HCT116 (cell line): Measurements from ENCODE around the gene S100A7. TPM values are rescaled to one million over a fixed set of nuclear protein-coding genes. Genes with fewer than 3 reads are reported as not detected.

Experiments
- ATAC-seq: fragments of 200-7000 bp; cut with Tn5 transposase; 2 replicates; pipeline ENCODE4 v1.9.1; 2020; ENCODE audit warnings: mild to moderate bottlenecking, moderate library complexity
- BruUV-seq: library from RNA; stranded (reverse); fragments of 400-500 nt; replicated peaks from 2 replicates; lab custom pipeline; 2021; lab: Mats Ljungman, UMichigan
- CTCF ChIA-PET: fragments of 300-600 bp; sonication (Branson Sonifier 250); formaldehyde crosslinking; loops from one replicate; lab custom pipeline; 2021; ENCODE audit warnings: antibody characterized with exemption; lab: Charles Lee
- POLR2A ChIA-PET: fragments of 300-600, 350-600 bp; sonication (Branson Sonifier 250); formaldehyde crosslinking; loops from one replicate; lab custom pipeline; 2021; ENCODE audit warnings: antibody characterized with exemption; lab: Charles Lee
- RAD21 ChIA-PET, 2 experiments: fragments of 300-600 bp; sonication (Branson Sonifier 250); formaldehyde crosslinking; loops; one replicate each; lab custom pipeline; 2023; ENCODE audit warnings: low total read pairs in 2 of 2; ENCODE audit not compliant: uncharacterized antibody in 2 of 2, unreplicated experiment in 2 of 2, low non-redundant PET in 1 of 2; lab: Charles Lee
- DNase-seq: peaks from one replicate; pipeline ENCODE4 v3.0.0-alpha.2; 2010; ENCODE audit warnings: low read depth, low spot score
- H2AFZ ChIP-seq: fragments of 200-600 bp; shearing (Covaris generic), sonication (generic); 2 replicates; pipeline ENCODE4 v1.6.1; 2017; ENCODE audit warnings: low read depth, mixed run types, mixed read lengths, antibody characterized with exemption, low read length; ENCODE audit not compliant: poor library complexity, severe bottlenecking
- H3K27ac ChIP-seq: 2 replicates; pipeline ENCODE4 v1.5.1; 2012; ENCODE audit warnings: low read depth, low read length
- H3K27me3 ChIP-seq: fragments of 200-600 bp; sonication (generic); 2 replicates; pipeline ENCODE4 v1.6.1; 2016; ENCODE audit warnings: mixed run types, low read length, mixed read lengths; ENCODE audit not compliant: insufficient read depth
- H3K36me3 ChIP-seq, 2 experiments: fragments of 200-500 bp in 1 of 2; fragments of 200-600 bp in 1 of 2; sonication (Bioruptor generic) in 1 of 2; sonication (generic) in 1 of 2; 2 replicates each; pipeline versions ENCODE4 v1.5.1 to v1.6.1; 2014 to 2016; ENCODE audit warnings: low read length in 2 of 2, inconsistent platforms in 1 of 2, mixed read lengths in 1 of 2, mixed run types in 1 of 2; ENCODE audit not compliant: insufficient read depth in 2 of 2, control insufficient read depth in 1 of 2
- H3K4me1 ChIP-seq, 2 experiments: fragments of 200-600 bp in 1 of 2; sonication (generic) in 1 of 2; 2 replicates each; pipeline versions ENCODE4 v1.5.1 to v1.6.1; 2012 to 2017; ENCODE audit warnings: low read length in 2 of 2, inconsistent platforms in 1 of 2, mild to moderate bottlenecking in 1 of 2, mixed read lengths in 1 of 2, mixed run types in 1 of 2, moderate library complexity in 1 of 2; ENCODE audit not compliant: insufficient read depth in 2 of 2, control insufficient read depth in 1 of 2
- H3K4me2 ChIP-seq: fragments of 200-600 bp; sonication (generic); 2 replicates; pipeline ENCODE4 v1.6.1; 2017; ENCODE audit warnings: mixed run types, low read length, mixed read lengths
- H3K4me3 ChIP-seq, 2 experiments: fragments of 200-600 bp in 1 of 2; sonication (generic) in 1 of 2; replicated peaks in 1 of 2; 2 replicates each; pipeline ENCODE4 v1.5.1; 2011 to 2016; ENCODE audit warnings: low read length in 2 of 2, control low read depth in 1 of 2, low read depth in 1 of 2, mild to moderate bottlenecking in 1 of 2, mixed read lengths in 1 of 2, mixed run types in 1 of 2
- H3K79me2 ChIP-seq: fragments of 200-600 bp; sonication (generic); 2 replicates; pipeline ENCODE4 v1.6.1; 2017; ENCODE audit warnings: mild to moderate bottlenecking, mixed run types, low read length, moderate library complexity, mixed read lengths; ENCODE audit not compliant: insufficient read depth
- H3K9ac ChIP-seq: fragments of 200-600 bp; sonication (generic); 2 replicates; pipeline ENCODE4 v1.6.1; 2016; ENCODE audit warnings: low read length, mixed read lengths
- H3K9me2 ChIP-seq: fragments of 200-600 bp; sonication (generic), shearing (Covaris generic); 2 replicates; pipeline ENCODE4 v1.6.1; 2017; ENCODE audit warnings: mixed run types, mild to moderate bottlenecking, moderate library complexity; ENCODE audit not compliant: insufficient read depth
- H3K9me3 ChIP-seq, 2 experiments: fragments of 200-500 bp in 1 of 2; fragments of 200-600 bp in 1 of 2; sonication (Bioruptor generic) in 1 of 2; sonication (generic) in 1 of 2; 2 replicates each; pipeline ENCODE4 v1.6.1; 2014 to 2017; ENCODE audit warnings: low read length in 2 of 2, mixed read lengths in 2 of 2, inconsistent platforms in 1 of 2, low read depth in 1 of 2, mild to moderate bottlenecking in 1 of 2, mixed run types in 1 of 2, moderate library complexity in 1 of 2; ENCODE audit not compliant: control insufficient read depth in 1 of 2, insufficient read depth in 1 of 2
- H4K20me1 ChIP-seq: fragments of 200-600 bp; sonication (generic), shearing (Covaris generic); 2 replicates; pipeline ENCODE4 v1.6.1; 2017; ENCODE audit warnings: mixed run types, mild to moderate bottlenecking, moderate library complexity; ENCODE audit not compliant: insufficient read depth
- CBX3 ChIP-seq: IDR thresholded peaks from 2 replicates; pipeline ENCODE4 v1.6.1; 2012; ENCODE audit warnings: low read depth
- EGR1 ChIP-seq: IDR thresholded peaks from 2 replicates; pipeline ENCODE4 v1.6.1; 2012; ENCODE audit warnings: low read depth
- EZH2phosphoT487 ChIP-seq: fragments of 200-600 bp; IDR thresholded peaks from 2 replicates; pipeline ENCODE4 v1.6.1; 2018; ENCODE audit warnings: antibody characterized with exemption, borderline replicate concordance
- POLR2AphosphoS5 ChIP-seq: IDR thresholded peaks from 2 replicates; pipeline ENCODE4 v1.6.1; 2011; ENCODE audit warnings: mild to moderate bottlenecking, low read depth, low read length, moderate library complexity
- RAD21 ChIP-seq: IDR thresholded peaks from 2 replicates; pipeline ENCODE4 v1.6.1; 2012; ENCODE audit warnings: low read depth, mild to moderate bottlenecking
- REST ChIP-seq: IDR thresholded peaks from 2 replicates; pipeline ENCODE4 v1.6.1; 2012; ENCODE audit warnings: low read depth
- TCF7L2 ChIP-seq: IDR thresholded peaks from 2 replicates; pipeline ENCODE4 v1.7.0; 2011; ENCODE audit warnings: borderline replicate concordance, inconsistent platforms; ENCODE audit not compliant: insufficient read depth, insufficient read length; ENCODE audit errors: extremely low read depth
- YY1 ChIP-seq: IDR thresholded peaks from 2 replicates; pipeline ENCODE4 v1.6.1; 2011; ENCODE audit warnings: low read length, low read depth, moderate library complexity, mild to moderate bottlenecking; ENCODE audit not compliant: insufficient replicate concordance; ENCODE audit errors: extremely low read depth
- ZFX ChIP-seq: fragments of 450-650 bp; IDR thresholded peaks from 2 replicates; pipeline ENCODE4 v1.6.1; 2017
- intact Hi-C: fragments of 100-400 bp; cut with micrococcal nuclease; formaldehyde crosslinking; loops from 2 replicates; pipeline ENCODE4 v1.10.0; 2022
- total RNA-seq: library from RNA; stranded (reverse); gene quantifications from one replicate; pipeline ENCODE4 v1.2.1, GENCODE V29; 2021; ENCODE audit not compliant: unreplicated experiment

The S100A7 gene
- total RNA-seq, 1 experiment from 2014 or later: not detected

GRCh38 chr1:153431427-153431826 is 29.0 kb downstream of the S100A7 start:
- intact Hi-C loops: no loop called here
- H2AFZ ChIP-seq: no peak overlapping the region
- no peak for ATAC-seq
- H3K4me2 ChIP-seq: no peak overlapping the region
- ChIA-PET CTCF (no interaction called here), RAD21 (no interaction called here), POLR2A (no interaction called here)
- no peaks in the 10 kb centered on the region for H3K4me1 ChIP-seq
- no TSS peak for BruUV-seq
- no peaks in the 10 kb centered on the region for H3K9me3 ChIP-seq
- no peaks in the 10 kb centered on the region for H4K20me1 ChIP-seq
- no peaks in the 10 kb centered on the region for H3K36me3 ChIP-seq
- peaks cover 91% of the 10 kb centered on the region for H3K27me3 ChIP-seq
- TF ChIP-seq RAD21: no peak
- TF ChIP-seq EGR1: no peak
- no peak for TF ChIP-seq YY1
- no peak for TF ChIP-seq TCF7L2
- TF ChIP-seq REST: no peak
- no peak for TF ChIP-seq ZFX
- no peak for TF ChIP-seq EZH2phosphoT487
- TF ChIP-seq CBX3: no peak
- no peak for TF ChIP-seq POLR2AphosphoS5
- H3K9me2 ChIP-seq: no peaks in the 10 kb centered on the region
- no peak overlapping the region for H3K4me3 ChIP-seq
- no peak for DNase-seq
- H3K79me2 ChIP-seq: no peaks in the 10 kb centered on the region
- no peak overlapping the region for H3K27ac ChIP-seq
- no peak overlapping the region for H3K9ac ChIP-seq
